ENCODE measurements around the gene TIGD1.

- TF ChIP-seq POLR2A (IDR thresholded peaks at IDR 0.05) (no peak), CTCF (IDR thresholded peaks at IDR 0.05 in 8 of 11, conservative IDR thresholded peaks at IDR 0.05 in 3 of 11) (no peak), POLR2AphosphoS5 (IDR thresholded peaks at IDR 0.05) (no peak)
Measured at GRCh38 chr2:232529806-232530547, 20.4 kb downstream of the TIGD1 start.

Data from spleen (tissue), 7 donors.